IMR-90 (cell line): ENCODE measurements around the gene FANCG. TPM values are rescaled to one million over a fixed set of nuclear protein-coding genes. Genes with fewer than 3 reads are reported as not detected.

Experiments
- ATAC-seq: fragments of 200-7000 bp; cut with Tn5 transposase; 2 replicates; pipeline ENCODE4 v1.9.1; 2020; ENCODE audit warnings: low read depth, mild to moderate bottlenecking, moderate library complexity
- BruUV-seq: library from RNA; stranded (reverse); fragments of 400-500 nt; replicated peaks from 2 replicates; lab custom pipeline; 2021; lab: Mats Ljungman, UMichigan
- CTCF ChIA-PET: fragments of 300-600 bp; formaldehyde crosslinking; extraction: SDS; loops from one replicate; lab custom pipeline; 2021; ENCODE audit warnings: antibody characterized with exemption; lab: Yijun Ruan, JAX
- POLR2A ChIA-PET: fragments of 300-600 bp; sonication (Branson Sonifier 250); formaldehyde crosslinking; loops from one replicate; lab custom pipeline; 2022; ENCODE audit warnings: antibody characterized with exemption; ENCODE audit not compliant: unreplicated experiment; lab: Charles Lee
- DNase-seq: peaks from one replicate; pipeline ENCODE4 v3.0.0; 2013
- H2AFZ ChIP-seq: replicated peaks from 2 replicates; pipeline ENCODE3; 2013; ENCODE audit warnings: low read length, mild to moderate bottlenecking; ENCODE audit not compliant: poor library complexity
- H2AK5ac ChIP-seq: 2 replicates; pipeline ENCODE4 v1.6.1; 2013; ENCODE audit warnings: low read depth, low read length, inconsistent platforms
- H2AK9ac ChIP-seq: replicated peaks from 2 replicates; pipeline ENCODE3; 2013; ENCODE audit warnings: mild to moderate bottlenecking, low read depth, low read length, moderate library complexity; ENCODE audit not compliant: poor library complexity
- H2BK120ac ChIP-seq: 2 replicates; pipeline ENCODE4 v1.6.1; 2013; ENCODE audit warnings: low read depth, low read length, inconsistent platforms
- H2BK15ac ChIP-seq: 3 replicates; pipeline ENCODE4 v1.6.1; 2013; ENCODE audit warnings: low read depth, low read length, inconsistent platforms
- H2BK20ac ChIP-seq: 2 replicates; pipeline ENCODE4 v1.6.1; 2013; ENCODE audit warnings: low read depth, mild to moderate bottlenecking, inconsistent platforms, low read length, moderate library complexity
- H2BK5ac ChIP-seq: 2 replicates; pipeline ENCODE4 v1.6.1; 2013; ENCODE audit warnings: mild to moderate bottlenecking, low read depth, low read length, inconsistent platforms; ENCODE audit not compliant: poor library complexity, severe bottlenecking
- H3K14ac ChIP-seq: replicated peaks from 2 replicates; pipeline ENCODE4 v1.6.1; 2013; ENCODE audit warnings: low read depth, low read length, inconsistent platforms
- H3K18ac ChIP-seq: 2 replicates; pipeline ENCODE4 v1.6.1; 2013; ENCODE audit warnings: low read depth, low read length, control low read depth
- H3K23ac ChIP-seq: 2 replicates; pipeline ENCODE4 v1.6.1; 2013; ENCODE audit warnings: low read depth, low read length, inconsistent platforms
- H3K27ac ChIP-seq: 2 replicates; pipeline ENCODE4 v1.5.1; 2013; ENCODE audit warnings: mild to moderate bottlenecking, control low read depth, low read length; ENCODE audit not compliant: insufficient read depth
- H3K27me3 ChIP-seq: 2 replicates; pipeline ENCODE4 v1.6.1; 2013; ENCODE audit warnings: low read length; ENCODE audit not compliant: control insufficient read depth, insufficient read depth
- H3K36me3 ChIP-seq: 2 replicates; pipeline ENCODE4 v1.6.1; 2013; ENCODE audit warnings: low read length, mixed read lengths; ENCODE audit not compliant: control insufficient read depth, insufficient read depth
- H3K4ac ChIP-seq: 2 replicates; pipeline ENCODE4 v1.6.1; 2013; ENCODE audit warnings: low read depth, low read length, inconsistent platforms
- H3K4me1 ChIP-seq: 2 replicates; pipeline ENCODE4 v1.6.1; 2013; ENCODE audit warnings: low read length, mixed read lengths; ENCODE audit not compliant: control insufficient read depth, insufficient read depth
- H3K4me2 ChIP-seq: 2 replicates; pipeline ENCODE4 v1.6.1; 2013; ENCODE audit warnings: low read depth, mild to moderate bottlenecking, control low read depth, low read length, moderate library complexity
- H3K4me3 ChIP-seq: 2 replicates; pipeline ENCODE4 v1.5.1; 2013; ENCODE audit warnings: low read depth, mild to moderate bottlenecking, control low read depth, low read length, moderate library complexity; ENCODE audit not compliant: insufficient read depth
- H3K56ac ChIP-seq: 2 replicates; pipeline ENCODE4 v1.6.1; 2013; ENCODE audit warnings: low read length, inconsistent platforms; ENCODE audit not compliant: insufficient read depth; ENCODE audit errors: extremely low read depth
- H3K79me1 ChIP-seq, 2 experiments: 2 replicates each; pipeline ENCODE4 v1.6.1; 2013; ENCODE audit warnings: low read length in 2 of 2, inconsistent platforms in 1 of 2, low read depth in 1 of 2
- H3K9ac ChIP-seq: 2 replicates; pipeline ENCODE4 v1.6.1; 2013; ENCODE audit warnings: low read depth, low read length, control low read depth
- H3K9me1 ChIP-seq: 2 replicates; pipeline ENCODE4 v1.6.1; 2013; ENCODE audit warnings: low read length, inconsistent platforms; ENCODE audit not compliant: insufficient read depth
- H3K9me3 ChIP-seq: 2 replicates; pipeline ENCODE4 v1.6.1; 2013; ENCODE audit warnings: low read length; ENCODE audit not compliant: control insufficient read depth, insufficient read depth
- H4K20me1 ChIP-seq: 2 replicates; pipeline ENCODE4 v1.6.1; 2013; ENCODE audit warnings: low read length, inconsistent platforms; ENCODE audit not compliant: insufficient read depth
- H4K5ac ChIP-seq: 2 replicates; pipeline ENCODE4 v1.6.1; 2013; ENCODE audit warnings: mild to moderate bottlenecking, low read depth, low read length, control low read depth
- H4K8ac ChIP-seq, 2 experiments: 2 replicates each; pipeline ENCODE4 v1.6.1; 2013; ENCODE audit warnings: low read depth in 2 of 2, low read length in 2 of 2, control low read depth in 1 of 2, inconsistent platforms in 1 of 2
- H4K91ac ChIP-seq: 2 replicates; pipeline ENCODE4 v1.6.1; 2013; ENCODE audit warnings: low read depth, low read length, inconsistent platforms; ENCODE audit not compliant: insufficient read depth
- BHLHE40 ChIP-seq: fragments of 150-350 bp; IDR thresholded peaks from 2 replicates; pipeline ENCODE4 v1.6.1; 2016; ENCODE audit warnings: mild to moderate bottlenecking, low read depth, low read length
- CEBPB ChIP-seq: IDR thresholded peaks from 2 replicates; pipeline ENCODE4 v1.6.1; 2012; ENCODE audit warnings: low read depth, low read length, improper control_type of control experiment
- CTCF ChIP-seq: conservative IDR thresholded peaks from 2 replicates; pipeline ENCODE4 v1.5.1; 2012; ENCODE audit warnings: mild to moderate bottlenecking, low read depth, low read length, improper control_type of control experiment
- FOS ChIP-seq: fragments of 150-350 bp; IDR thresholded peaks from 2 replicates; pipeline ENCODE4 v1.6.1; 2016; ENCODE audit warnings: low read depth, low read length
- MAZ ChIP-seq: IDR thresholded peaks from 2 replicates; pipeline ENCODE4 v1.6.1; 2012; ENCODE audit warnings: low read depth, mild to moderate bottlenecking, low read length, improper control_type of control experiment, moderate library complexity, borderline replicate concordance
- RAD21 ChIP-seq: IDR thresholded peaks from 2 replicates; pipeline ENCODE4 v1.6.1; 2012; ENCODE audit warnings: low read length, improper control_type of control experiment
- RCOR1 ChIP-seq: IDR thresholded peaks from 2 replicates; pipeline ENCODE4 v1.6.1; 2012; ENCODE audit warnings: mild to moderate bottlenecking, low read length, improper control_type of control experiment; ENCODE audit not compliant: insufficient replicate concordance
- RFX5 ChIP-seq: IDR thresholded peaks from 2 replicates; pipeline ENCODE4 v1.8.0; 2012; ENCODE audit warnings: low read depth, mild to moderate bottlenecking, low read length, moderate library complexity
- SMC3 ChIP-seq: fragments of 150-350 bp; IDR thresholded peaks from 2 replicates; pipeline ENCODE4 v1.6.1; 2016; ENCODE audit warnings: low read depth, mild to moderate bottlenecking, antibody characterized with exemption, low read length, moderate library complexity
- USF2 ChIP-seq: fragments of 150-350 bp; IDR thresholded peaks from 2 replicates; pipeline ENCODE4 v1.6.1; 2017; ENCODE audit warnings: mild to moderate bottlenecking, antibody characterized with exemption, low read length, low read depth
- WGBS, 2 experiments: methylation state at CpG; one replicate each; pipeline versions ENCODE4 v1.1.5 to v1.1.7; 2013; ENCODE audit warnings: missing lambda C conversion rate in 2 of 2; ENCODE audit not compliant: insufficient read length in 1 of 2; ENCODE audit errors: extremely low coverage in 2 of 2; 5-methylcytosine and 5-hydroxymethylcytosine counted together
- dilution Hi-C: fragments of 300-500 bp; cut with HindIII; formaldehyde crosslinking; loops from one replicate; pipeline ENCODE4 v1.14.3; 2018; ENCODE audit warnings: low sequenced_read_pairs; ENCODE audit not compliant: unreplicated experiment
- in situ Hi-C: fragments of 300-500 bp; cut with MboI; formaldehyde crosslinking; loops from 3 replicates; pipeline ENCODE4 v1.14.3; 2019; ENCODE audit warnings: low sequenced_read_pairs, inconsistent platforms, mixed read lengths
- intact Hi-C: fragments of 100-400 bp; cut with micrococcal nuclease; formaldehyde crosslinking; loops from 2 replicates; pipeline ENCODE4 v1.10.0; 2022
- polyA plus RNA-seq, 3 experiments: library from polyadenylated mRNA; depleted of rRNA; stranded (reverse); fragments of >200 nt; gene quantifications; 2 replicates each; pipeline ENCODE4 v1.2.3, GENCODE V29; 2012; ENCODE audit warnings: low replicate concordance in 1 of 3
- total RNA-seq: library from RNA; depleted of rRNA; stranded (reverse); fragments of >200 nt; gene quantifications from 2 replicates; pipeline ENCODE4 v1.2.3, GENCODE V29; 2012

FANCG gene
- total and polyA plus RNA-seq, 2 of the 4 experiments (the other 2 are of a cell fraction), result 16.1 to 19.3 TPM

- no peak overlapping the region for H3K14ac ChIP-seq
- BruUV-seq, result no TSS peak
- no peak for DNase-seq
- ATAC-seq, result no peak
- WGBS, 2 experiments, result 100% methylated on average over 1 of the region's 8 CpGs; no CpG with 5 or more reads in 1 of the 2 experiments
- no peaks in the 10 kb centered on the region for H3K4me1 ChIP-seq
- POLR2A ChIA-PET, result no interaction called here
- H3K36me3 ChIP-seq, result peaks cover 70% of the 10 kb centered on the region
- H3K23ac ChIP-seq, result no peak overlapping the region
- H4K8ac ChIP-seq, result no peak overlapping the region
- H3K4me3 ChIP-seq, result no peak overlapping the region
- H4K5ac ChIP-seq, result no peak overlapping the region
- intact Hi-C loops (no loop called here), in situ Hi-C loops (no loop called here), dilution Hi-C loops (no loop called here)
- H3K27ac ChIP-seq, result no peak overlapping the region
- H3K9me1 ChIP-seq, result peaks cover 15% of the 10 kb centered on the region
- no peak overlapping the region for H3K4ac ChIP-seq
- H2BK120ac ChIP-seq, result no peak overlapping the region
- TF ChIP-seq CEBPB, result no peak
- TF ChIP-seq RFX5, result no peak
- no peak for TF ChIP-seq CTCF
- TF ChIP-seq SMC3, result no peak
- no peak for TF ChIP-seq USF2
- TF ChIP-seq FOS, result no peak
- no peak for TF ChIP-seq MAZ
- TF ChIP-seq RCOR1, result no peak
- TF ChIP-seq RAD21, result no peak
- no peak for TF ChIP-seq BHLHE40
- H3K9me3 ChIP-seq, result no peaks in the 10 kb centered on the region
- H4K91ac ChIP-seq, result no peak overlapping the region
- CTCF ChIA-PET, result no interaction called here
- no peak overlapping the region for H2AK9ac ChIP-seq
- H2BK5ac ChIP-seq, result no peak overlapping the region
- no peak overlapping the region for H3K18ac ChIP-seq
- no peak overlapping the region for H3K56ac ChIP-seq
- H3K79me1 ChIP-seq, result peaks cover 37 to 44% of the 10 kb centered on the region in 2 experiments
- H3K27me3 ChIP-seq, result no peaks in the 10 kb centered on the region
- H3K9ac ChIP-seq, result no peak overlapping the region
- peaks cover 22% of the 10 kb centered on the region; the same call in 1 of the 2 replicates for H4K20me1 ChIP-seq
- H3K4me2 ChIP-seq, result no peak overlapping the region
- no peak overlapping the region for H2BK20ac ChIP-seq
- no peak overlapping the region for H2BK15ac ChIP-seq
- no peak overlapping the region for H2AK5ac ChIP-seq
- H2AFZ ChIP-seq, result no peak overlapping the region
Measured at GRCh38 chr9:35057271-35057620, 22.5 kb downstream of the FANCG start.
